Activated CD4-positive, alpha-beta T cell treated with anti-CD3 and anti-CD28 coated beads, Interleukin-2, amount 50 U/mL, for 16 hours (primary cell): ENCODE results near the gene IPPK.
A peak's percentile ranks its signal among the peaks of the same experiment; 100 is the strongest.

Experiments used
- DNase-seq: peaks from one replicate; pipeline ENCODE4 v3.0.0-alpha.2; 2020

The IPPK gene, protein sequence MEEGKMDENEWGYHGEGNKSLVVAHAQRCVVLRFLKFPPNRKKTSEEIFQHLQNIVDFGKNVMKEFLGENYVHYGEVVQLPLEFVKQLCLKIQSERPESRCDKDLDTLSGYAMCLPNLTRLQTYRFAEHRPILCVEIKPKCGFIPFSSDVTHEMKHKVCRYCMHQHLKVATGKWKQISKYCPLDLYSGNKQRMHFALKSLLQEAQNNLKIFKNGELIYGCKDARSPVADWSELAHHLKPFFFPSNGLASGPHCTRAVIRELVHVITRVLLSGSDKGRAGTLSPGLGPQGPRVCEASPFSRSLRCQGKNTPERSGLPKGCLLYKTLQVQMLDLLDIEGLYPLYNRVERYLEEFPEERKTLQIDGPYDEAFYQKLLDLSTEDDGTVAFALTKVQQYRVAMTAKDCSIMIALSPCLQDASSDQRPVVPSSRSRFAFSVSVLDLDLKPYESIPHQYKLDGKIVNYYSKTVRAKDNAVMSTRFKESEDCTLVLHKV

DNA sequence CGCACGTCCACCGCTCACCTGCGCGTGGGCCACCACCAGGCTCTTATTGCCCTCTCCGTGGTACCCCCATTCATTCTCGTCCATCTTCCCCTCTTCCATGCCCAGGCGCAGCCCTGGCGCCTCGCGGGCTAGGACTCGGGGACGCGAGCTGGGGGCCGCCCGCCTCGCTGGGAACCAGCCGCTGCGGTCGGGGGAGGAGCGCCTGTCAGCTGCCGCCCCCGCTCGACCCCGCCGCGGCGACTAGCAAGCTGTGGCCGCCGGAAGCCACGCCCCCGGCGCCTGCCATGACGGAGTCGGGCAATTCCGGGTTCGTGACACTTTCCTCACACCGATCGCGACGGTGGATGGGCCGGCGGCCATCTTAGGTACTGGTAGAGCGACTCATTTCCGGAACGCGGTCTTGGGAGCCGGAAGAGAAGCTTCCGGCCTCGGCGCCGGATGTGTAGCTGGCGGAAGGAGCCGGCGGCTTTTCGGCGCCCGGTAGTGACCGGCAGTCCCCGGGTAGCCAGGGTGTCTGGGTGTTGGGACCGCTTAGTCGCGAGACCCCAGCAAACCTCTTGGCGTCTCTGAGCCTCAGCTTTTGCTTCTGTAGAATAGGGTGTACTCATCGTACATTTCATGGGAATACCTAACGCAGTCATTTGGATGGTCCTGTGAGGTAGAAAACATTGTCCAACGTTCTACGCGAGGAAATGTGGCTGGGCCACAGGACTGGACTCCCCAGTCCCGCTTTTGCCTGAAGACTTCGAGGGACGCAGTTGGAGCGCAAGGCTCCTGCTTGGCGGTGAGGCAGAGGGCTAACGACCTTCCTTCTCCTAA lies at the start of gene IPPK:
Gene IPPK, minus strand, starts transcription at position 242 of the 819 bp plus-strand sequence. Its CDS starts 143 bp downstream, at position 99.
- peak; percentile 99 for DNase-seq

DNA sequence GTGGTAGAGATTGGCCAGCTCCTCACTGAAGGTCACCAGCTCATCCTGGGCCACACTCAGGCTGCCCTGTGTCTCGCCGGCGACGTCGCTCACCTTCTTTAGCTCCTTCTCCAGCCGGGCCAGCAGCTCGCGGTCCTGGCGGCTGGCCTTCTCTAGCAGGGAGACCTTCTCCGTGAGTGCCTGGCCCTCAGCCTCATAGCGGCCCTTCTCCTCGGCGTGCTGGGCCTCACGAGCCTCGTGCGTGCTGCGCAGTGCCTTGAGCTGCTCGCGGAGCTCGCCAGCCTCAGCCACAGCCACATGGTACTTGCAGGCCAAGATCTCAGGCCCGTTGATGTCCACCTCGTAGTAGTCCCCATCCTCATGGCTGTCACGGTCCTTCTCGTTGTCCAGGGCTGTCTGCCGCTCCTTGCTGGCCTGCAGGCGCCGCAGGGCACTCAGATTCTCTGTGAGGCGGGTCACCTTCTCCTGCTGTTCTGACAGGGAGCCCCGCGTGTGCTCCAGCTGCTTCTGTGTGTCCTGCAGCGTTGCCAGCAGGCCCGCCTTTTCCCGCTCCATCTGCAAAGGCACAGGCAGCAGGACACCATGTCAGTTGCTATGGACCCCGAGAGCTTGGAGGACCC lies 49.2 kb upstream of the IPPK start:
- DNase-seq = no peak

DNA sequence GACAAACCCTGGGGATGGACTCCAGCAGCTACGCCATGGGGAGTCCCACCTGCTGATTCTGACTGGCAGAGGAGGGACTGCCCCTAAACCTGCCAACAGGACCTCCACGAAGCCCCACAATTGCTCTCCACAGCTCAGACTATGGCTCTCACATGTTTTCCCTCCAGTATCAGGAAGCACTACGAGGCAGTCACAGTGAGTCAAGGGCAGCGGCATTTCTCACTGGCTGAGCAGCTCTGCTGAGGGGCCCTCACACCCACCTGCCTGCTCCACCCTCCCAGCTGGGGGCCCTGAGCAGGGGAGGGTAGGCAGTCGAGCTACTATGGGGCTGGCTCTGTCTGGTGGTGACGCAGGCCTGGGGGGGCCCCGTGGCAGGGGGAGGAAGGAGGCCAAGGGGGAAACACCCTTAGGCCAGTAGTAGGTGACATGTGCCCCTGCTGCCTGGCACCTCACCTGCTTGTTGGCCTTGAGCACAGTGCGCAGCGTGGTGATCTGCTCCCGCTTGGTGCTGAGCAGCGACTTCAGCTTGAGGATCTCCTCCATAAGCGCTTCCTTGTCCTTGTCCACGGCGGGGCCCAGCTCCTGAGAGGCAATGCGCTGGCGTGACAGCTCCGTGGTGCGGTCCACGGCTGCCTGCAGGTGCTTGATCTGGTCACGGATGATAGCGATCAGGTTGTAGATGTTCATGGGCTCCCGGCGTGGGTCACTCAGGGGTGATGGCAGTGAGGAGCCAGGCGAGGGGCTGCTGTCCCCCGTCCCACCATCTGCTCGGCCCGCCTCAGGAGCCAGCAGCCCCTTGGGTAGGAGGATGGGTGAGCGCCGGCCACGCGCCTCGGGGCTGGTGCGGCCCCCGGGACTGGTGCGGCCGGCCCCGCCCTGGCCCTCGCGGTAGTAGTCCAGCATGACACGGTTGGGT lies 48.4 kb upstream of the IPPK start:
- no peak for DNase-seq

DNA sequence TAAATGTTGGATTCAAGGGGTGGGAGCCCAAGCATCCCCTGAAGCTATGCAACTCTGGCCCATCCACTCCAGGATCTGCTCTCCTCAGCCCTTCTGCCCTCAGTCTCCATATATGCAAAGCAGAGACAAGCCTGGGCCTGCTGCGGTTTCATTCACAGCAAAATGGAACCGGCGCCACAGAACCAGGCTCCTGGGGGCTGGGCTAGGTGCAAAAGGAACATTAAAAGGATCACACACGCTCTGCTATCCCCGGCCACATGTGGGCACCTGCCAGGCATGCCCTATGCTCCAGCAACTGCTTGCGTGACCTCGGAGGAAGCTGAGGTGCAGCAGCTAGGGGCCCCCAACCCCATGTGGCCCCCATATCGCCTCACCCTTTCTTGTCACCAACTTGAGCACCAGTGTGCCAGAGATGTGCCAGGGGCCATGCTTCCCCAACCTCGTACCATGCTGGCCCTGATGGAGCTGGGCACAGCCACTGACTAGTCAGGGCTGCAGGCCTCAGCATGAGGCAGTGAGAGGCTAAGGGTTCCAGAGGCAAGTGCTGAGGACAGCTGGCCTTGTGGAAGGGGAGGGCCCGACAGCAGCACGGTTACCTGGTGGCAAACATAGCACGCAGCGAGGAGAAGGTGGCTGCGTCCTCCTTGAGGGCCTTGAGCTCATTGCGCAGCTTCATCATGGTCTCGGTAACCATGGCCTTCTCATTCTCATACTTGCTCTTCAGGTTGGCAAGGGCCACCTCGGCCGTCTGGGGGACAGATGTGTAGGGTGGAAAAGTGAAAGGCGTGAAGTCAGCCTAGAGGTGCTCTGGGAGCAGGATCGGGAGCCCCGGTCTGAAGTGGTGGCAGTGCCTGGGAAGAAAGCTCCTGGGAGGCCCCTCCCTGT lies 47.5 kb upstream of the IPPK start:
- no peak for DNase-seq

DNA sequence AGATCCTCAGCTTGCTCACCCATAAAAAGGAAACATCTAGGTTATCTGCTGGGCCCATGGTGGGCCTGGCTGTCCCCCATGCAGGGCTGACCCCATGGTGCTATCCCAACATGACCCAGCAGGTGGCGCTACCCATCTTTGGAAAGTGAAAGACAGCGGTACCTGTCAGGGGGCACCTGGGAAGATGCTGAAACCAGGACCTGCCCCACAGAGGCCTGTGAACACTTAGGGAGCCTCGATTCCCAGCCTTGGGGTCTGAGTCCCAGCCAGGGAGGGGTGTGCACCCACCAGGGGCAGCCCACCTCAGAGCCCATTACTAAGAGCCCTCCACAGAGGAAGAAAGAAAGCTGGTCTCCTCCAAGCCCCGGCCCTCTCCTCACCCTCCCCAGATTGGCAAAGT lies 46.6 kb upstream of the IPPK start:
- peak; percentile 67 for DNase-seq

DNA sequence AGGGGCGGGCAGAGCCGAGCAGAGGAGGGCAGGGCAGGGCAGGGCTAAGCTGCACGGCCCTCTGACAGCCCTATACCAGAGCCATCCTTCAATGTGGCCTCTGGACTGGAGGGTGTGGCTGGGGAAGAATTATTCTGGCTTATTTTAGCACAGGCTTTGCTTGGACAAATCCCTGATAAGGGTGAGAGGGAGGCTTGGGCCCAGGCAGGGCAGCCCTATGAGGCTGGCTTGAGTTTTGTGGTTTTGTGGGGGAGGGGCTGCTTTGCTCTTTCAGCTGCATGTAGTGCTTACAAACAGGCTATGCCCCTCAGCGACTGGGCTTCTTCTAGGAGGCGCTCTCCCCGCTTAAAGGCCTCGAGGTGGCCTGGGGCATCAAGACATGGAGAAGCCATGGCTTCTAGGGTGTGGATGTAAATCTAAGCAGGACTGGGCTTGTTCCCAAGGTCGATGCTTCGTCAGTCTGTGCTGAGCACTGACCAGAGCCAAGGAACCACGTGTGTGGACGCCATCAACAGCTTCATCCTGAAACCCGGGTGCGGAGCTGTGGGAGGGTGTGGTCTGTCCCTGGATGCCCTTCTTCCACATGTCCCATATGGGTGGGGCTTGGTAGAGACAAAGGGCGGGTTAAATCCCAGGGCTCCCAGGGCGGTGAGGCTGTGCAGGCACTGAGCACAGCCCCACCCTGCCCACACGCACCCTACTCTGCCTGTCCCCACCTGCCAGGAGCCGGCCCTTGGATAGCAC lies 45.7 kb upstream of the IPPK start:
- DNase-seq = no peak

DNA sequence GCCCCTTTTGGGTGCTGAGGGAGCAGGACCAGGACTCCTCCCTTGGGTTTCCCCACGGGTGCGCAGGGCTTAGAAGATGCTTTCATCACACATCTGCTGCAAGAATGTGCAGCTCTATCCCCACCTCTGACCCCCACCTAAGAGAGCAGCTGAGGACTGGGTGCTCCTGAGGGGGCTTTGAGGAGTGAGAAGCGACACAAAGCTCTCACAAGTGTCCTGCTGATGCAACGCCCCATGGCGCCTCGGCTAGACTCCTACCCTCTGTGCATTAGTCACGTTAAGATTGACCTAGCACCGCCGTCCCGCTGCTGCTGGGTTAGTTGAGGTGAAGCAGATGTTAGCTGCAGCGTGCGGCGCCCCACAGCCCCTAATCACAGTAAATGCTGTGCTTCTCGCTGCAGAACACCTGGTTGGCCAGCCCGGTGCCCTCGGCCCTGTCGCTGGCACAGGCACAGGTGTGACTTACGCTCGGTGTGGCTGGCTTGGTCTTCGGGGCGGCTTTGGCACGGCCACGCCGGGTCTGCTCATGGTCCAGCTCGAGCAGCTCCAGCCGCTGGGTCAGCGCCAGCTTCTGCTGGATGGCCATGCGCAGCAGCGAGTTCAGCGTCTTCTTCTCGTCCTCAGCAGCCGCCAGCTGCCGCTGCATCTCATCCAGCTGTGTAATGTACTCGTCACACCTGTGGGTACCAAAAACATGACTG lies 45.0 kb upstream of the IPPK start:
- no peak for DNase-seq

DNA sequence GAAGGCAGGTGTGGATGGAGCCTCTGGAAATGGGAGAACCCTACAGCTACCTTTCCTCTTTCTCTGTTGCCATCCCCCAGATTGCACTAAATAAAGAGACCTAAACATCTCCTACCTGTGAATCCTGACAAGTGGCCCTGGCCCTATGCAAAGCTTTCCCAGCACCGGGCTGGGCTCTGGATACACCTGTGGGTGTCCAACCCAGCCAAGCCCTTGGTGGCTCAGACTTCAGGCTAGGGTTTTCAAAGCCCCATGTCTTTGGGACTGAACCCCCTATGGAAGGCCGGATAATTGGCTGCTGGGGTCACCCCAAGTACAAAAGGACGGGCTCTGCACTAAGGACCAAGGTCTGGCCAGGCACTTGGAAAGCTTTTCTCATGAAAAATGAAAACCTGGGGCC lies 44.1 kb upstream of the IPPK start:
- DNase-seq = no peak

DNA sequence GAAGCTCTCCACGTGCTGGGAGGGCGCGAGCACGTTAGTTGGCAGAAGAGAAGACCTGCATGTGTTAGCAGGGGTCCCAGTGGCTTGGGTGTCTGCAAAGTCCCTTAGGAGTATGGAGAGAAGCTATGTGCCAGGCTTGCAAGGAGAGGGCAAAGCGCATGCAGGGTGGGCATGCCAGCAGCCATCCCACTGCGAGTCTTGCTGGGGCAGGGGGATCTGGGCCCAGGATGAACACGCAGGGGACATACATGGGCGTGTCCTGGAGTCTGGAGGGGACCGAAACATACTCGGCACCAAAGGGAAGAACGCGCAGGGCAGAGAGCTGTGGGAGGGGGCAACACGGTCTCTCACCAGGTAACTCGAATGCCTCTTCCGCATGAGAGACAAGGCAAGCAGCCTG lies 43.6 kb upstream of the IPPK start:
- DNase-seq = no peak

DNA sequence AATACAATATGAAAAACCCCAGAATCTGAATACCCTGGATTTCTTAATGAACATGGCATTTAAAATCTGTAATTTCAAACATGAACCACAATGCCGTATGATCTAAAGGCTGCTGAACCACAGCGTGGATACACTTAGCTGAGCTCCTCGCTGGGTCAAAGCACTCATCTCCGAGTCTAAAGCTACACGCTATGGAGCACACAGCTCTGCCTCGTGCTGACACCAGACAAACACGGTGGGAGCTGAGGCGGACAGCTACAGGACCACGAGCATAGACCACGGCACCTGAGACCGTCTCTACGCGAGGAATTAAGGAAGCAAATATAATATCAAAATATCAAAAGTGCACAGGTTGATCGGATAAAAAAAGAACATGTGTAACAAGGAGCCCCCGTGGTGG lies 42.8 kb upstream of the IPPK start:
- no peak for DNase-seq

DNA sequence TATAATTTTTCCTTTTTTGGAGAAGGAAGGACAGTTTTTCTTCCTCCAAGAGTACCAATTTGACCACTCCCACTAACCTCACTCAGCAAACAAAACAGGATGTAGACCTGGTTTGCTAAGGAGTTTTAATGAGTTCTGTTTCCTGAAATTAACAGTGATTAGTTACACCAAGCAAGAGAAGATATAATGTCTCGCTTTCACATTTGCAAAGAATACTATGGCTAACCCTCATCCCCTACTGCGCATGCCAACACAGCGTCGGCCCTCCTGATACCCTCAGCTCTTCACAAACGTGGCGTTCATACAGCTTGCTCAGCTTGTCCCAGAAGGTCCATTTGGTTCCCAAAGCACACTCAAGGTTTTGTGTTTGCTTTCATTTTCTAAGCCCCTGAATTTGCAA lies 41.9 kb upstream of the IPPK start:
- peak; percentile 58 for DNase-seq

DNA sequence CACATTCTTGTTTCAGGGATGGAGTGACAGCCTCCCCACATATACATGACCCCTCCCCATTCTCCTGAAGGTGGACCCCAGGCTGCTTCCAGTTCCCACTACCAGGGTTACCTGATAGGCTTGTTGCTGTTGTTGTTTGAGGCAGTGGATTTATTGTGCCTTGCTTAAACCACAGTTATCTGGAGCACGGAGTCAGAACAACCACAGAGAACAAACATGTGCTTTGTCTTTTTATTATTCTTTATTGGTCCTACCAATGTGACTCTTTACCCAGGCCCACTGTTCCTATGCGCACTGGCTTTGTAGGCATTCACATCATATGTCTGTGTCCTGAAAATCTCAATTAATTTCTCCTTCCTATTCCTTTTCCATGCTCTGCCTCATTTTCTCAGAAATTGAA lies 41.2 kb upstream of the IPPK start:
- no peak for DNase-seq

DNA sequence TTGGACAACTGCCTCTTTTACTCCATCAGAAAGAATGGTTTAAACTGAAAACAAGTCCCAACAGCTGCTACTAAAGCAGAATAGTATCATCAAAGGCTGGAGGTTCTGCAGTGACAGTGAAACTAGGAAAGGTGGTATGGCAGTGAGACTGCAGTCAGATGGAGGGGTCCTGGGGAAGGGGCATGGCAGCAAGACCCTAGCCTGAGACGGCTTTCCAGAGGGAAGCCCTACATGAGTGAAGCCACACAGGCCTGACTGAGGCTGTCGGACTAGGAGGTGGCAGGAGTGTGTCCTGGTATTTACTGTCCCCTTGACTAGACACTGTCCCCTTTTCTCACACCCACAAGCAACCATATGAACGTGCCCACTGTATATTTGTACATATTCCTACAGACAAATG lies 40.4 kb upstream of the IPPK start:
- no peak for DNase-seq

DNA sequence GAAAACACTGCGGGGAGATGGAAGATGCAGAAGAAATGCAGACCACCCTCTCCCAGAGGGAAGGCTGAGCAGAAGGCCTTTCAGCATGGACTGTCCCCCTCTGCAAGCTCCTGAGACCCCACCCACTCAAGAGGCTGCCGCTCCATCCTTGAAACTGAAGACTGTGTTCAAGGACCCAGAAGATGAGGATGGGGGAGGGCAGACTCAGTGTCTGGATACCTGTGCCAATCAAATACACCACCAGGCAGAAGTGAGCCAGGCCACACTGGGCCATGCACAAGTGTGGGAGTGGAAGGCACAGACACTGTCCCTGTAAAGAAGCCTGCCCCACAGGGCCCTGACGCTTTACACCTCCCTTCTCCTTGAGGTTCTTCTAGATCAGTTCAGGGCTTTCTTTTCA lies 40.0 kb upstream of the IPPK start:
- no peak for DNase-seq

DNA sequence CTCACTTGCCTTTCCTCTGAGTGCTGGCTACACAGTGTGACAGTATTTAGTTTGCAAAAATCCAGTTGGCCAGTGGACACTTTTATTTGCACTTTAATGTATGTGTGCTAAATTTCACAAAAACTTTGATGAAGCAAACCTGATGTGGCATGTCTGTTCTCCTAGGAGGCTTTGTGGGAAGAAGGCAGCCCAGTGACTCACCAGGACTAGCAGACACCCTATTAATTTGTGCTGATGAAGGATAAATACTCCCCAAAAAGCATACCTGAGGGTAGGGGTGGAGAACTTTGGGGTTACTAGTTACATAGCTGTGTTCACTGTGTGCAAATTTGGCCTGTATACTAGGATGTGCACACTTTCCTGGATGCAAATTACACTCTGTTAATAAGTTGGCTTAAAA lies 39.3 kb upstream of the IPPK start:
- no peak for DNase-seq

DNA sequence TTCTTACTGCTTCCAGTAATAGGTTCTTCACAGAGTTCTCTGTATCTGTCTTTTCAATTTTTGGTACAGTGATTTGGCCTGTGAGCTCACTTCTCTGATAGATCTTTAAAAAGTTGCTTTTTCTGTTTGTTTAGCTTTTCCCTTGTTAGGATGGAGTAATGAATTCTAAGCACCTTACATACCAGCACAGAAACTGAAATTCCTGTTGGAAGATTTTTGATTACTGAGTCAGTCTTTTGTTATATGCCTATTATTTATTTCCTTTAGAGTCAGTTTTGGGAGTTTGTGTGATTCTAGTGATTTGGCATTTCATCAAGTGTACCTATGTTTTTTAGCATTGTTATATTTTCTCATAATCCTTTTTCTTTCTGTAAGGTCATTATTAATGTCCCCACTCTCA lies 37.6 kb upstream of the IPPK start:
- DNase-seq = no peak

DNA sequence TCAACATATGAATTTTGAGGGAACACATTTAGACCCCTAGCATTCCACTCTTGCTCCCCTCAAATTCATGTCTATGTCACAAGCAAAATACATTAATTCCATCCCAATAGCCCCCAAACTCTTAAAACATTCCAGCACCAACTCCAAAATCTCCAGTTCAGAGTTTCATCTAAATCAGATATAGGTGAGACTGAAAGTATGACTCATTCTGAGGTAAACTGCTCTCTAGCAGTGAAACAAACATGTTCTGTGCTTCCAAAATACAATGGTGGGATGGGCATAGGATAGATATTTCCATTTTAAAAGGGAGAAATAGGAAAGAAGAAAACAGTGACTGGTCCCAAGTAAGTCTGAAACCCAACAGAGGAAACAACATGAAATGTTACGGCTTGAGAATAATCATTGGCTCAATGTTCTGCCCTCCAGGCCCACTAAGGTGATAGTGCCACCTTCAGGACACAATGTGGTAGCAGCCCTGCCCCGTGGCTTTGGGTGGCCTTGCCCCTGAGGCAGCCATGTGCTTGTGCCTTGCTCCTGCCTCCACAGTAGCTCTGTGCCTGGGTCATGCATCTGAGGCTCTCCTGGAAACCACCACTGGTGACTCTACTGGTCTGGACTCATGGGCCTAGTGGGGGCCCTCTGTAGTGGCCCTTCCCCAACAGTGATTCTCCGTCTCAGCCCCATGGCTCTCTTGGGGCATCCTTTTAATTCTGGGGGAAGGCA lies 36.4 kb upstream of the IPPK start:
- DNase-seq = peak; percentile 61

DNA sequence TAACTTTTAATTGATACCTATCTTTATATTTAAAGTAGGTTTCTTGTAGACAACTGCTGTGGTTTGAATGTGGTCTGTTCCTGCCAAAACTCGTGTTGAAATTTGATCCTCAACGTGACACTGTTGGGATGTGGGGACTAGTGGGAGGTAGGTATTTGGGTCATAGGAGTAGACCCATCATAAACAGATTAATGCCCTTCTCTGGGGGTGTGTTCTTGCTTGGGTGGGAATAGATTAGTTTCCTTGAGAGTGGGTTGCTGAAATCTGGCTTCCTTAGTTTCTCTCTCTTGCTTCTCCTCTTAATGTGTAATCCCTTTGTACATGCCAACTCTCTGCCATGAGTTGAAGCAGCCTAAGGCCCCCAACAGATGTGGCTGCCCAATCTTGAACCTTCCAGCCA lies 34.6 kb upstream of the IPPK start:
- DNase-seq = no peak

DNA sequence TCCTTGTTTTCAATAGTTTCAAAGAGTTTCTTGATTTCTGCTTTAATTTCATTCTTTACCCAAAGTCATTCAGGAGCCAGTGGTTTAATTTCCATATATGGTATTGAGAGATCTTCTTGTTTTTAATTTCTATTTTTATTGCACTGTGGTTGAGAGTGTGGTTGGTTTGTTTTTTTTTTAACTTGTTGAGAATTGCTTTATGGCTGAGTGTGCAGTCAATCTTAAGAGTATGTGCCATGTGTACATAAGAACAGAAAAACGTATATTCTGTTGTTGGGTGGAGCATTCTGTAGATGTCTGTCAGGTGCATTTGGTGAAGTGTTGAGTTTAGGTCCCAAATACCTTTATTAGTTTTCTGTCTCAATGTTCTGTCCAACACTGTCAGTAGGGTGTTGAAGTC lies 26.7 kb upstream of the IPPK start:
- no peak for DNase-seq
